T-cell (primary cell): ENCODE results near the gene PAQR8. TPM values are rescaled to one million over a fixed set of nuclear protein-coding genes. Genes with fewer than 3 reads are reported as not detected.

ENCODE experiments used
- ATAC-seq, 4 experiments: fragments of 200-7000 bp in 3 of 4; fragments of 150-1000 bp in 1 of 4; cut with Tn5 transposase; replicated peaks in 1 of 4; 1 replicate in 3 of 4; 2 replicates in 1 of 4; pipeline ENCODE4 v1.10.0; 2021; ENCODE audit warnings: moderate library complexity in 3 of 4, mild to moderate bottlenecking in 2 of 4, moderate number of reproducible peaks in 1 of 4
- CTCF ChIA-PET, 2 donors: fragments of 300-600 bp; sonication (Branson Sonifier 250); formaldehyde crosslinking; loops; one replicate each; lab custom pipeline; 2022; ENCODE audit warnings: antibody characterized with exemption in 2 of 2; lab: Charles Lee
- POLR2A ChIA-PET, 2 donors: fragments of 300-600 bp; sonication (Branson Sonifier 250); formaldehyde crosslinking; loops; one replicate each; lab custom pipeline; 2022; ENCODE audit warnings: antibody characterized with exemption in 2 of 2; lab: Charles Lee
- DNase-seq, 35 experiments: peaks; one replicate each; pipeline versions ENCODE4 v3.0.0 to v3.0.0-alpha.2; 2013 to 2023
- H3K27ac ChIP-seq: one replicate; pipeline ENCODE4 v1.5.1; 2013; ENCODE audit warnings: low read length
- H3K27me3 ChIP-seq, 2 experiments: replicated peaks in 1 of 2; 1 replicate in 1 of 2; 2 replicates in 1 of 2; pipeline versions ENCODE4 v1.6.1 to v1.7.0; 2013; ENCODE audit warnings: low read length in 1 of 2, mixed read lengths in 1 of 2; ENCODE audit not compliant: control insufficient read depth in 2 of 2, insufficient read depth in 2 of 2; ENCODE audit errors: extremely low read depth in 1 of 2
- H3K36me3 ChIP-seq, 2 donors: 1 replicate in 1 of 2; 2 replicates in 1 of 2; pipeline versions ENCODE4 v1.6.1 to v1.7.0; 2013; ENCODE audit warnings: low read length in 1 of 2; ENCODE audit not compliant: control insufficient read depth in 2 of 2, insufficient read depth in 1 of 2; ENCODE audit errors: extremely low read depth in 1 of 2
- H3K4me1 ChIP-seq, 2 experiments: 1 replicate in 1 of 2; 2 replicates in 1 of 2; pipeline versions ENCODE4 v1.6.1 to v1.7.0; 2013; ENCODE audit warnings: low read length in 2 of 2, mixed read lengths in 1 of 2; ENCODE audit not compliant: insufficient read depth in 2 of 2, control insufficient read depth in 1 of 2; ENCODE audit errors: extremely low read depth in 1 of 2
- H3K4me3 ChIP-seq, 2 donors: 1 replicate in 1 of 2; 2 replicates in 1 of 2; pipeline versions ENCODE4 v1.5.1 to v1.7.0; 2013; ENCODE audit warnings: mild to moderate bottlenecking in 2 of 2, low read length in 1 of 2, moderate library complexity in 1 of 2; ENCODE audit not compliant: control insufficient read depth in 1 of 2; ENCODE audit errors: extremely low read depth in 1 of 2
- H3K9me3 ChIP-seq: 2 replicates; pipeline ENCODE4 v1.7.0; 2013
- H3K27ac Mint-ChIP-seq, 2 donors: one replicate each; pipeline ENCODE4 v1.8.0; 2020 to 2021; ENCODE audit warnings: mild to moderate bottlenecking in 2 of 2, mixed read lengths in 2 of 2
- H3K27me3 Mint-ChIP-seq, 2 donors: one replicate each; pipeline ENCODE4 v1.8.0; 2021 to 2022; ENCODE audit warnings: mixed read lengths in 2 of 2
- H3K36me3 Mint-ChIP-seq: one replicate; pipeline ENCODE4 v1.8.0; 2021; ENCODE audit warnings: mixed read lengths
- H3K4me1 Mint-ChIP-seq, 3 donors: one replicate each; pipeline ENCODE4 v1.8.0; 2020 to 2022; ENCODE audit warnings: mixed read lengths in 3 of 3, mild to moderate bottlenecking in 1 of 3
- H3K4me3 Mint-ChIP-seq, 3 donors: one replicate each; pipeline ENCODE4 v1.8.0; 2020 to 2022; ENCODE audit warnings: mild to moderate bottlenecking in 3 of 3, mixed read lengths in 3 of 3, moderate library complexity in 3 of 3
- H3K9me3 Mint-ChIP-seq, 3 donors: one replicate each; pipeline ENCODE4 v1.8.0; 2020 to 2022; ENCODE audit warnings: mixed read lengths in 3 of 3
- WGBS: methylation state at CpG from one replicate; pipeline ENCODE4 v1.1.5; 2013; ENCODE audit warnings: missing lambda C conversion rate; ENCODE audit not compliant: insufficient coverage; 5-methylcytosine and 5-hydroxymethylcytosine counted together
- total RNA-seq, 35 experiments: library from RNA in 6 of 35; stranded (reverse) in 6 of 35; fragments of 120-200 nt in 1 of 35; gene quantifications; one replicate each; pipeline versions ENCODE4 v1.2.1 to v1.2.4 and lab custom pipeline; 2013 to 2026

PAQR8 gene
- total RNA-seq, 5 donors from 2014 or later (not counting 1 experiment from before 2014, with no cell fraction given), result 12.0 to 35.2 (median 30.2) TPM

DNA sequence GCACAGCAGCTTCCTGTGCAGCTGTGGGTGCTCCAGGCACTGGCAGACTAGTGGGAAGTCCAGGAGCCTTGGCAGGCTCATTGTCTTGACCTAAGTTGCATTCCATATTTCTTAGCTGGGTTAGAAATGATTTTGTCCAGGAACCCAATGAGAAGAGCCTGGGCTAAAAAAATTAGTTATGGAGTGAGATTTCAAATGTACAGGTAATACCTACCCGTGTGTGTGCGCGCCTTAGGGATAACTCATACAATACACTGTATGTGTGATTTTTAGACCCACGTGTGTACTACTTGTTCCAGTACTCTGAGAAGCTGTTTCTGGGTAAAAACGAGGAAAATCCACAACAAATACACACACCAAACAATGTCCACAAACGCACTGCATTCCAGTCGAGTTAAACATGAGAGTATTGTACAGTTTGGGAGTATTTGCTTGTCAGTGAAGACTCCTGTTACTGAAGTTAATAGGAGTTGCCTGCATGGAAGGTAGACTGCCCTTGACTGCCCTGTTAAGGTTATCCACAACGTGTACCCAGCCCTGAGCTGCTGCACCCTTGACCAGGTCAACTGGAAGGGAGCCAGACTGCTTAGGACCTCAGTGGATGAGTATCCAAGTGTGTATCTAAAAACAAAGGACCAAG, 1.4 kb downstream of the PAQR8 start:
- Mint-ChIP-seq H3K36me3 (peaks cover 21% of the 10 kb centered on the region), H3K4me3 (peak overlapping the region; percentile 94 to 97 (median 95)), H3K27me3 (no peaks in the 10 kb centered on the region), H3K4me1 (peaks cover 55 to 62% (median 60%) of the 10 kb centered on the region in 3 donors), H3K9me3 (no peaks in the 10 kb centered on the region), H3K27ac (peak overlapping the region; percentile 90 to 91)
- H3K4me1 ChIP-seq, result peaks cover 15 to 30% of the 10 kb centered on the region in 2 experiments
- 13% methylated on average over 1 of the region's 8 CpGs for WGBS
- peaks cover 0 to 21% of the 10 kb centered on the region in 2 donors for H3K36me3 ChIP-seq
- H3K9me3 ChIP-seq, result no peaks in the 10 kb centered on the region
- H3K27me3 ChIP-seq, result no peaks in the 10 kb centered on the region
- peak overlapping the region; percentile 77 for H3K27ac ChIP-seq
- no peak for DNase-seq
- ChIA-PET CTCF (interaction anchor here (0.9 to 1.7 kb wide), 7 partner anchors 11 to 78 kb away, joined by 3 to 8 read pairs (median 4); no protein-coding TSS in a partner anchor), POLR2A (interaction anchor here (1.2 to 1.9 kb wide), 3 partner anchors 27 to 78 kb away, joined by 3 to 11 read pairs (median 5); partner anchors contain the start of gene MCM3 (in 1 of the 2))
- peak overlapping the region; percentile 93 to 98 for H3K4me3 ChIP-seq
- no peak for ATAC-seq

DNA sequence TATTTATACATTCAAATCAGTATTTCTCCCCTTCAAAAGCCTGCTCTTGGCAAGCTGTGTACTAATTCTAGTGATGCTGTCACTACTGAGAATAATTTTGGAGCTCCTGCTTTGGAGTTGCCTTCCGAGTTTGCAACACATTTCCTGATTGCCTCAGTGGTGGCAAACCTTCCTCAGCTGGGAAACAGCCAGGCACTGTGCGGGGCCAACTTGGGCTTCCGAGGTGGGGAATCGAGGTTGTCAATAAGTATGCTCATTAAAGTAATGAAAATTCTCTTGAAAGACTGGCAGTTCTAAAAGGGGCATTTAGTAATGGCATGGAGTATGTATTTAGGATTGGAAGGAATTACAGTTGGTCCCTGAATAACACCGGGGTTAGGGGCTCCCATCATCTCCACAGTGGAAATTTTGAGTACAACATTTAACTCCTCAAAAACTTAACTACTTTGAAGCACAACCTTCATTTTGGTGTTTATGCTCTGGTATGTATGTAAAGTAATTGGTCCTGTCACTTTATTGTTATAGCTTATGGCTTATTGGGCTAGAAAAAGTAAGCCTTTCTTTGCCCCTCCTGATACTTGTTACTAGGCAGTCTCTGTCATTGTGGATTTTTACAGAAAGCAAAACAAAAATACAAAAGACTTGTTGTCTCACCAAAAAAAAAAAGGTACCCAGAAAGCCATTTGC, 2.7 kb downstream of the PAQR8 start:
- Mint-ChIP-seq H3K9me3 (no peaks in the 10 kb centered on the region), H3K4me1 (peaks cover 68 to 74% (median 72%) of the 10 kb centered on the region in 3 donors), H3K4me3 (peak overlapping the region; percentile 55 to 97 (median 60)), H3K27ac (peak overlapping the region; percentile 67 to 71), H3K27me3 (no peaks in the 10 kb centered on the region), H3K36me3 (peaks cover 32% of the 10 kb centered on the region)
- Histone ChIP-seq H3K27me3 (no peaks in the 10 kb centered on the region), H3K27ac (no peak overlapping the region), H3K9me3 (no peaks in the 10 kb centered on the region), H3K4me1 (peaks cover 15 to 30% of the 10 kb centered on the region in 2 experiments), H3K36me3 (peaks cover 0 to 21% of the 10 kb centered on the region in 2 donors), H3K4me3 (no peak overlapping the region)
- ChIA-PET POLR2A (interaction anchor here (0.6 to 1.6 kb wide), 3 partner anchors 17 to 45 kb away, joined by 3 to 5 read pairs (median 3); no protein-coding TSS in a partner anchor), CTCF (interaction anchor here (0.6 to 2.6 kb wide), 9 partner anchors 13 to 79 kb away, joined by 3 to 10 read pairs (median 4); no protein-coding TSS in a partner anchor)
- 100% methylated on average over 1 of the region's 5 CpGs for WGBS
- no peak for ATAC-seq
- no peak for DNase-seq

GRCh38 chr6:52365317-52365716, 3.4 kb downstream of the PAQR8 start:
- H3K36me3 ChIP-seq, result peaks cover 0 to 21% of the 10 kb centered on the region in 2 donors
- no peaks in the 10 kb centered on the region for H3K27me3 Mint-ChIP-seq
- H3K27ac Mint-ChIP-seq, result peak overlapping the region; percentile 67 to 71
- H3K9me3 ChIP-seq, result no peaks in the 10 kb centered on the region
- no peaks in the 10 kb centered on the region for H3K9me3 Mint-ChIP-seq
- no peaks in the 10 kb centered on the region for H3K27me3 ChIP-seq
- no peak overlapping the region for H3K27ac ChIP-seq
- peak overlapping the region in 2 of 3 donors; percentile 55 to 97 for H3K4me3 Mint-ChIP-seq
- ChIA-PET POLR2A (interaction anchor here in 1 of 2 donors (0.6 kb wide), 1 partner anchor 16 kb away, joined by 3 read pairs; no protein-coding TSS in a partner anchor), CTCF (interaction anchor here (0.6 to 2.6 kb wide), 5 partner anchors 9 to 79 kb away, joined by 3 to 10 read pairs (median 4); no protein-coding TSS in a partner anchor)
- H3K4me1 Mint-ChIP-seq, result peaks cover 75 to 81% (median 78%) of the 10 kb centered on the region in 3 donors
- ATAC-seq (no peak), DNase-seq (no peak)
- no CpG with 5 or more reads among the region's 4 CpGs for WGBS
- H3K4me3 ChIP-seq, result no peak overlapping the region
- peaks cover 32% of the 10 kb centered on the region for H3K36me3 Mint-ChIP-seq
- H3K4me1 ChIP-seq, result peaks cover 15 to 30% of the 10 kb centered on the region in 2 experiments

DNA sequence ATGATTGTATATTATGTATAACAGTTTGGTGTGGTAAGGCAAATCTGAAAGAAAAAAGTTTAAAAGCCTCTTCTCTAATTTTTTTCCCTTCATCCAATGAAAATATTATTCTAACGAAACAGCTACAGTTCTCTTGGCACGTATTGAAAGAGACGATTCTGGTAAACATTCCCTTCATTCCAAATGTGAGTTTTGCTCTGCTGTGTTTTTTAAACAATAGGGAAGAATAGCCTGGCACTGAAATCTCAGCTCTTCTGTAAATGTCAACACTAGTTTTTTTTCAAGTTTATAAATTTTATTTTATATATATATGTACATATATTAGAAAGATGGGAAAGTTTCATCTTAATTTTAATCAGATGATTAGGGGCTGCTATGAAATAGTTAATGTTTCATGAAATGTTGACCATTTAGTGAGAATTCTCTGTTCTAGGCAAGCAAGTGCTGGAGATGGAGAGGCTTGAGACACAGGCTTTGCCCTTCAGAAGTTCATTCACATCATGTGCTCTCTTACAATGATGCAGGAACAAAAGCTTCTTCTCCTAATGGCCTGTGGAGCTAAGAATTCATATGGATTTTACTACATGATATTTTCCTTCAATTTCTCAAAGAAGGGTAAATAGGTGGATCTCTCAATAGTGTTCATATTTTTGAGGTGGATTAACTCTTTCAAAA, 4.1 kb downstream of the PAQR8 start:
- POLR2A ChIA-PET, result interaction anchor here in 1 of 2 donors (0.7 kb wide), 1 partner anchor 65 kb away, joined by 3 read pairs; no protein-coding TSS in a partner anchor
- H3K4me3 ChIP-seq, result no peak overlapping the region
- H3K27ac ChIP-seq, result no peak overlapping the region
- H3K27me3 Mint-ChIP-seq, result no peaks in the 10 kb centered on the region
- H3K4me1 Mint-ChIP-seq, result peaks cover 82 to 86% (median 85%) of the 10 kb centered on the region in 3 donors
- no peak for DNase-seq
- H3K36me3 ChIP-seq, result peaks cover 0 to 21% of the 10 kb centered on the region in 2 donors
- CTCF ChIA-PET, result interaction anchor here (0.6 to 2.6 kb wide), 6 partner anchors 8 to 80 kb away, joined by 3 to 10 read pairs (median 4); no protein-coding TSS in a partner anchor
- no peak overlapping the region for H3K4me3 Mint-ChIP-seq
- no peaks in the 10 kb centered on the region for H3K9me3 ChIP-seq
- ATAC-seq, result no peak
- peak overlapping the region; percentile 36 to 61 for H3K27ac Mint-ChIP-seq
- WGBS, result no CpG with 5 or more reads among the region's 3 CpGs
- H3K36me3 Mint-ChIP-seq, result peaks cover 32% of the 10 kb centered on the region
- no peaks in the 10 kb centered on the region for H3K27me3 ChIP-seq
- peaks cover 15 to 30% of the 10 kb centered on the region in 2 experiments for H3K4me1 ChIP-seq
- no peaks in the 10 kb centered on the region for H3K9me3 Mint-ChIP-seq

GRCh38 chr6:52368002-52368401, 6.1 kb downstream of the PAQR8 start:
- Mint-ChIP-seq H3K27ac (peak overlapping the region; percentile 30 to 71), H3K9me3 (no peaks in the 10 kb centered on the region), H3K36me3 (peaks cover 37% of the 10 kb centered on the region), H3K4me1 (peaks cover 84 to 91% (median 90%) of the 10 kb centered on the region in 3 donors), H3K27me3 (no peaks in the 10 kb centered on the region), H3K4me3 (no peak overlapping the region)
- Histone ChIP-seq H3K4me1 (peaks cover 15 to 25% of the 10 kb centered on the region in 2 experiments), H3K27ac (no peak overlapping the region), H3K4me3 (no peak overlapping the region), H3K27me3 (no peaks in the 10 kb centered on the region), H3K36me3 (peaks cover 0 to 29% of the 10 kb centered on the region in 2 donors), H3K9me3 (no peaks in the 10 kb centered on the region)
- DNase-seq (no peak), ATAC-seq (no peak)
- WGBS, result 93% methylated on average over 3 of the region's 6 CpGs
- ChIA-PET CTCF (interaction anchor here (0.5 to 0.6 kb wide), 3 partner anchors 30 to 131 kb away, joined by 3 to 5 read pairs (median 4); no protein-coding TSS in a partner anchor), POLR2A (no interaction called here)
